ENCODE results near the gene PDE8A. TPM values are rescaled to one million over a fixed set of nuclear protein-coding genes. Genes with fewer than 3 reads are reported as not detected.

The PDE8A gene
- total RNA-seq, 1 donor from 2014 or later, result 22.9 TPM

DNA sequence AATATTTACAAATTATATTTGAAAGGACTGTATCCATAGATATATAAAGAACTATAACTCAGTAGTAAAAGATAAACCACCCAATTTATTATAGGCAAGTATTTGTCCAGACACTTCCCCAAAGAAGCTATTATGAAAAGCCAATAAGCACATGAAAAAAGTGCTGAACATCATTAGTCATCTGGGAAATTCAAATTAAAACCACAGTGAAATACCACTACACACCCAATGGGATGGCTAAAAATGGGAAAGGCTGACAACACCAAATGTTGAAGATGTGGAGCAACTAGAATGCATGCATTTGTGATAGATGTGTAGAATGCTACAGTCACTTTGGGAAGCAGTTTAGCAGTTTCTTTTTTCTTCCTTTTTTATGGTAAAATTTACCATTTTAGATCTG is 147.0 kb downstream of the PDE8A start:
- peaks cover 0 to 4% of the 10 kb centered on the region in 2 donors for H3K9me3 ChIP-seq
- intact Hi-C loops (cut with DNase I), result no loop called here
- H3K4me3 ChIP-seq, result no peak overlapping the region
- H3K27ac ChIP-seq, result no peak overlapping the region
- peaks cover 12 to 63% of the 10 kb centered on the region in 2 donors for H3K36me3 ChIP-seq
- H3K4me1 ChIP-seq, result no peaks in the 10 kb centered on the region
- no peaks in the 10 kb centered on the region for H3K27me3 ChIP-seq
- DNase-seq (ENCODE audit: low spot score in 2 of 2), result no peak
- TF ChIP-seq, protein P1, sequence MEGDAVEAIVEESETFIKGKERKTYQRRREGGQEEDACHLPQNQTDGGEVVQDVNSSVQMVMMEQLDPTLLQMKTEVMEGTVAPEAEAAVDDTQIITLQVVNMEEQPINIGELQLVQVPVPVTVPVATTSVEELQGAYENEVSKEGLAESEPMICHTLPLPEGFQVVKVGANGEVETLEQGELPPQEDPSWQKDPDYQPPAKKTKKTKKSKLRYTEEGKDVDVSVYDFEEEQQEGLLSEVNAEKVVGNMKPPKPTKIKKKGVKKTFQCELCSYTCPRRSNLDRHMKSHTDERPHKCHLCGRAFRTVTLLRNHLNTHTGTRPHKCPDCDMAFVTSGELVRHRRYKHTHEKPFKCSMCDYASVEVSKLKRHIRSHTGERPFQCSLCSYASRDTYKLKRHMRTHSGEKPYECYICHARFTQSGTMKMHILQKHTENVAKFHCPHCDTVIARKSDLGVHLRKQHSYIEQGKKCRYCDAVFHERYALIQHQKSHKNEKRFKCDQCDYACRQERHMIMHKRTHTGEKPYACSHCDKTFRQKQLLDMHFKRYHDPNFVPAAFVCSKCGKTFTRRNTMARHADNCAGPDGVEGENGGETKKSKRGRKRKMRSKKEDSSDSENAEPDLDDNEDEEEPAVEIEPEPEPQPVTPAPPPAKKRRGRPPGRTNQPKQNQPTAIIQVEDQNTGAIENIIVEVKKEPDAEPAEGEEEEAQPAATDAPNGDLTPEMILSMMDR (IDR thresholded peaks at IDR 0.05), result no peak

DNA sequence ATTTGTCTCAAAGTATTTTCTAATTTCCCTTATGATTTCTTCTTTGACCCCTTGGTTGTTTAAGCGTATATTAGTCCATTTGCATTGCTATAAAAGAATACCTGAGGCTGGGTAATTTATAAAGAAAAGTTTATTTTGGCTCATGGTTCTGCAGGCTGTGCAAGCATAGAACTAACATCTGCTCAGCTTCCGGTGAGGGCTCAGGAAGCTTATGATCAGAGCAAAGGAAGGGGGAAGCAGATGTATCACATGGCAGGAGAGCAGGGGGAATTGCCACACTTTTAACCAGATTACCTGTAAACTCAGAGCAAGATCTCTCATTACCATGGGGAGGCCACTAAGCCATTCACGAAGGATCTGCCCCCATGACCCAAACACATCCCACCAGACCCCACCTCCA is 148.2 kb downstream of the PDE8A start:
- peaks cover 8 to 67% of the 10 kb centered on the region in 2 donors for H3K36me3 ChIP-seq
- H3K27me3 ChIP-seq, result no peaks in the 10 kb centered on the region
- DNase-seq (ENCODE audit: low spot score in 2 of 2), result no peak
- peaks cover 0 to 4% of the 10 kb centered on the region in 2 donors for H3K9me3 ChIP-seq
- H3K27ac ChIP-seq, result no peak overlapping the region
- intact Hi-C loops (cut with DNase I), result no loop called here
- H3K4me3 ChIP-seq, result no peak overlapping the region
- H3K4me1 ChIP-seq, result no peaks in the 10 kb centered on the region
- TF ChIP-seq, protein P1 (IDR thresholded peaks at IDR 0.05), result no peak

DNA sequence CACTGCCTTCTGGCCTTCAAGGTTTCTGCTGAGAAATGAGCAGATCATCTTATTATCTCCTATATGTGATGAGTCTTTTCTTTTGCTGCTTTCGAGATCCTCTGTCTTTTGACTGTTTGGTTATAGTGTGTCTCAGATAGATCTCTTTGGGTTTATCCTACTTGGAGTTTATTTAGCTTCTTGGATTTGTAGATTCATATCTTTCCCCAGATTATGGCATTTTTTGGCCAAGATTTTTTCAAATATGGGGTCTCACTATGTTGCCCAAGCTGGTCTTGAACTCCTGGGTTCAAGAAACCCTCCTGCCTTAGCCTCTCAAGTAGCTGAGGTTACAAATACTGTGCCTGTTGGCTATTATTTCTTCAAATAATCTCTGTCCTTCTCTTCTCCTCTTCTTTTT is 150.3 kb downstream of the PDE8A start:
- peaks cover 16 to 74% of the 10 kb centered on the region in 2 donors for H3K36me3 ChIP-seq
- no peak overlapping the region for H3K4me3 ChIP-seq
- H3K4me1 ChIP-seq, result no peaks in the 10 kb centered on the region
- no peak overlapping the region for H3K27ac ChIP-seq
- no peaks in the 10 kb centered on the region for H3K27me3 ChIP-seq
- intact Hi-C loops (cut with DNase I), result no loop called here
- TF ChIP-seq, protein P1 (IDR thresholded peaks at IDR 0.05), result no peak
- H3K9me3 ChIP-seq, result peaks cover 0 to 4% of the 10 kb centered on the region in 2 donors
- DNase-seq (ENCODE audit: low spot score in 2 of 2), result no peak

DNA sequence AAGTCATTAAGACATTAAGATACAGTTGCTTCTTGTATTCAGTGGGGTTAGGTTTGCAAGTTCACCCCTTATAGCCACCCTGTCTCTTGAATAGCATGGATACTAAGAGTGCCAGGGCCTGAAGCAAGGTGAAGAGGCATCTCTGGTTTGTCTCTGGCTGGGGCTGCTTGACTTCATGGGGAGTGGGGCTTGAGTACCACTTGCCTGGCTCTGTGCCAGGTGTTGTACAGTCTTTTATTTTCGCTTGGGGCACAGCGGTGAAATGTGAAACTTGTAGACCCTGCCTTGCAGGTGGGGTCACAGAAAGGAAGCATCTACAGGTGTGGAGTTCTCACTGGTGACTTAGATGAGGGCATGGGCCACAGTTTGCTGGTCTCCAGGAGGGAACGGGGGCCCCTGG is 152.1 kb downstream of the PDE8A start:
- TF ChIP-seq, protein P1 (IDR thresholded peaks at IDR 0.05), result no peak
- H3K36me3 ChIP-seq, result peaks cover 25 to 76% of the 10 kb centered on the region in 2 donors
- no peak for DNase-seq (ENCODE audit: low spot score in 2 of 2)
- intact Hi-C loops (cut with DNase I), result no loop called here
- H3K4me3 ChIP-seq, result no peak overlapping the region
- H3K27me3 ChIP-seq, result no peaks in the 10 kb centered on the region
- H3K4me1 ChIP-seq, result no peaks in the 10 kb centered on the region
- peaks cover 0 to 4% of the 10 kb centered on the region in 2 donors for H3K9me3 ChIP-seq
- H3K27ac ChIP-seq, result no peak overlapping the region

DNA sequence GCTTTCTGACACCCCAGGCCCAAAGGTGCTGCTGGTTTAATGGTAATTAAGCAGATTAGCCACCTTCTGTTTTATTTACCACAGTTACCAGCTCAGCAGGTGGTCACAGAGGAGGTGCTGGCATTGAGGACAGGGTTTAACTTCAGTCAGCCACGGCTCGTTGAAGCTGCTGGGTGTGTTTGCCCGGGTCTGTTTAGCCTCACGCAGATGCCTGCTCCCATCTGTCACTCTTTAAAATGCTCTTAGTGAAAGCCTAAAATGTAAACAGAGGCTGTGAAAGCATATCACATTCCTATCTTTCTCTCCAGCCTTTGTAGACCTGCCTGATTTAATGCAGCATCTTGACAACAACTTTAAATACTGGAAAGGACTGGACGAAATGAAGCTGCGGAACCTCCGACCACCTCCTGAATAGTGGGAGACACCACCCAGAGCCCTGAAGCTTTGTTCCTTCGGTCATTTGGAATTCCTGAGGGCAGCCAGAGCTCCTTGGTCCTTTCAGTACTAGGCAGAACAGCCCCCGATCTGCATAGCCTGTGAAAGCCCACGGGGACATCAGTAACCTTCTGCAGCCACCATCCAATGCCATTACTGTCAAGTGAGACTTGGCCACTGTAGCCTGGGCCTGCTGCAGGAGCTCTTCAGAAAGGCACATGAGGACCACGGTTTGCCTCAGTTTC is 156.0 kb downstream of the PDE8A start:
- Histone ChIP-seq H3K27me3 (no peaks in the 10 kb centered on the region), H3K4me1 (no peaks in the 10 kb centered on the region), H3K36me3 (peaks cover 33 to 61% of the 10 kb centered on the region in 2 donors), H3K4me3 (no peak overlapping the region), H3K27ac (no peak overlapping the region), H3K9me3 (no peaks in the 10 kb centered on the region)
- TF ChIP-seq, protein P1 (IDR thresholded peaks at IDR 0.05), result no peak
- intact Hi-C loops (cut with DNase I), result no loop called here
- no peak for DNase-seq (ENCODE audit: low spot score in 2 of 2)

All from ascending aorta (tissue), 2 donors.